NCI-H748 treated with DMSO at 0.1 percent for 48 hours (cell line): ENCODE measurements around the gene CMTM5.

Experiments
- DNase-seq: peaks from one replicate; lab custom pipeline; 2025; lab: John Stamatoyannopoulos, UW

CMTM5 gene

DNA sequence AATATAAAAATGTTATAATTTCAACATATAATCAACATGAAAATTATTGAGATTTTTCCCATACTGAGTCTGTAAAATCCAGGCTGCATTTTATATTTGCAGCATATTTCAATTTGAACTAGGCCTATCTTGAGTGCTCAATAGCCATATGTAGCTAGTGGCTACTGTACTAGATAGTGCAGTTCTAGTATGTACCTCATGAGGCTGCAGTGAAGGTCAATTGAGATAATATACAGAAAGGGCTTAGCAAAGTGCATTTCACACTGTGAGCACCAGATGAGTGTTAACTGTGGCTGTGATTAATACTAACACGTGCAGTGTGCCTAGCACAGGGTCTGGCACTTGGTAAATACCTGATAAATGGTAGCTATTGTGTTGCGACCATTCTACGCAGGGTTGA lies 18.8 kb upstream of the CMTM5 start:
- no peak for DNase-seq

DNA sequence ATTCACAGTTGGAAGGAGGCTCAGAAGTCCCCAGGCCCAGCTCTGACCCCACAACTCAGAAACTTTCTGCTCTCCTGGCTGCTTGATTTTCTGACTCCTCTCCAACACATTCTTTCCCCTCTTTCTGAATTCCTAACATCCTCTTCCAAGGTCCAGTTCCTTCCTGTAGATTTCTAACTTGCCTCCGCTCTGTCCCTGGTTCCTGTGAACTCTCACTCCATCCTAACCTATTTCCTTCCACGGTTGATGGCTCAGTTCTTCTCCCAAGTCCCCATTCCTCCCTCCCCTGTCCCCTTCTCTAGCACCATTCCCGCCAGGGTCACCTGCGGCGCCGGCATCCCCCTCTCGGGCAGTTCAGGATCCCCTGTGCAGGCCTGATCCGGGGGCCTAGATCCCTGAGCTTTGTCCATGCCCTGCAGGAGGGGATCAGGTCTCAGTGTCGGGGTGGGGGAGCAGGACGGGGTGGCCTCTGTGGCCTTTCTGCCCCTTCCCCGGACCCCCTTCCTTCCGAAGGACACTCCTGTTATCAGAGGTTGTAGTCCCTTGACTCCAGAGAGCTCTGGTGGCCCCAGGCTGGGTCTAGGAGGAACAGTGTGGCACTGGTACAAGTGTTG lies 18.2 kb upstream of the CMTM5 start:
- DNase-seq = no peak

GRCh38 chr14:23359167-23359626 lies 17.6 kb upstream of the CMTM5 start:
- no peak for DNase-seq

DNA sequence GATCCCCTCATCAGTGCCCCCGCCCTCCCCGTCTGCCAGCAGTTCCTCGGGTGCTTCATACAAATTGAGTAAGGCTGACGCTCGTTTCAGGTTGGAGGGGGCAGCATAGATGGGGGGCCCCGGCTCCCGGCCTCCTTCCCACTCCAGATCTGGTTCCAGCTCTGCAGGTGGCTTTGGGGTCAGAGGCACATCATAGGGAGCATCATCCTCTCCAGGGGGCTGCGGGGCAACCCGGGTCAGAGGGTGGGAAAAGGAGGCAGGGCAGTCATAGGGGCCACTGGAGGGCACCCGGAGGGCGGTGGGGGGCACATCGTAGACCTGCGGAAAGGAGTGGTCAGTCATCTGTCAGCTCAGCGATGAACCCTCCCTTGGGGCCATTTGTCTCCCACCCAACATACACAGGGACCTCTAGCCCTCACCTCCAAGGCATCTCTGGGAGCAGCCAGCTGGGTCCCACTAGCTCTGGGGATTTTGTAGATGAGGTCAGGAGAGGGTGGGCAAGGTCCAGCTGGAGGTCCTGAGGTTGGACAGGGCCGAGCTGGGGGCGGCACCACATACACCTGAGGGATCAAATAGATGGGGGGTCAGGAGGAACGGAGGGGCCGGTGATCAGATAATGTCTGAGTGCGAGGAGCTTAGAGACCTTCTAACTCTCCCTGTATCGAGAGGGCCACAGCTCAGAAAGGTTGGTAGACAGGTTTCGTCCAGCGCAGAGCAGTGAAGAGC lies 17.0 kb upstream of the CMTM5 start:
- no peak for DNase-seq

DNA sequence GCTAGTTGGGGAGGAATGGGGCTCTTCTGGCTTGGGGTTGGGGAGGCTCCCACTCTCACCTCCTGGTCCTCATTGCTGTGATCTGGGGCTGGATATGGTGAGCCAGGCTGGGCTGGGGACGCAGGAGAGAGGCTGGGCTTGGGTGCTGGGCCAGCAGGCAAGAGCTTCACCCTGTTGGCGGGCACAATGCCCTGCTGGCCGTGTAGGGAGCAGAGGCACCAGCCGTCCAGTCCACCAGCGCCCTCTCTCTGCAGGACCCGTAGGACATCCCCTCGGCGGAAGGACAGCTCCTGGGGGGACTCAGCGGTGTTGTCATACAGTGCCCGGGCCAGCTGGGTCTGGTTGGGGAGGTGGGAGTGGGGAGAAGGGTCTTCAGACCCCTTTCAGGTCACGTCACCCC lies 16.4 kb upstream of the CMTM5 start:
- no peak for DNase-seq

GRCh38 chr14:23361320-23361719 lies 15.5 kb upstream of the CMTM5 start:
- DNase-seq = no peak

DNA sequence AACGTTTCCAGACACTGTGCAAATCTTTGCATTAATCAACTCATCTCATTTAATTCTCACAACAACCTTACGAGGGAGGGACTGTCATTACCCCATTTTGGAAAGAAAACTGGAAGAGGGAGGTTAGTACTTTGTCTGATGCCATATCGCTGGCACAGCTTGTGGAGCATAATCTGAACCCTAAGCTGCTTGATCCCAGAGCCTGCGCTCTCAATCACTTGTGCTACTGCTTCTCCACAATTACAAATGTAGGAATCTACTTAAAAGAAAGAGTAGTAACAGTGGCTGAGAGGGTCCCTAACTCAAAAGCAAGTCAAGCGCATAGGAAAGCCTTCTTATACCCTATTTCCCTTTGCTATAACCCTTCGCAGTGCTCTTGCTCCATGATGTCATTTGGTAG lies 15.1 kb upstream of the CMTM5 start:
- DNase-seq = no peak

DNA sequence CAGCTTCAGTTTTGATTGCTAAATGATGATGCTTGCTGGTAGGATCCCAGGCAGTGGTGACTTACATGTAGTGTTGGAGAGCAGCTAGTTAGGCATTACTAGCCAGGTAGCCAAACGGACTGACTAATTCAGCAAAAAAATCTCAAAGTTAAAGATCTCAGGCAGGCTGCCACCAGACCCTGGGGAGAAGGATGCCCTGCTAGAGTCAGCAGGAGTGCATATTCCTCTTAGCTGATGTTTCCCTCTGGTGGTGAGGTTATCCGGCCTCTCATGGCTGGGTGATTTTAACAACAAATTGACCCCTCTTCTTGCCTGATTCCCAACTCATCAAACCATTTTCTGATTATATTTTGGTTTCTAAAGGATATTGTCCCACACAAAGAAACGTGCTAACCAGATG lies 14.6 kb upstream of the CMTM5 start:
- no peak for DNase-seq

- no peak for DNase-seq
Measured at GRCh38 chr14:23364164-23365035, 12.4 kb upstream of the CMTM5 start.

DNA sequence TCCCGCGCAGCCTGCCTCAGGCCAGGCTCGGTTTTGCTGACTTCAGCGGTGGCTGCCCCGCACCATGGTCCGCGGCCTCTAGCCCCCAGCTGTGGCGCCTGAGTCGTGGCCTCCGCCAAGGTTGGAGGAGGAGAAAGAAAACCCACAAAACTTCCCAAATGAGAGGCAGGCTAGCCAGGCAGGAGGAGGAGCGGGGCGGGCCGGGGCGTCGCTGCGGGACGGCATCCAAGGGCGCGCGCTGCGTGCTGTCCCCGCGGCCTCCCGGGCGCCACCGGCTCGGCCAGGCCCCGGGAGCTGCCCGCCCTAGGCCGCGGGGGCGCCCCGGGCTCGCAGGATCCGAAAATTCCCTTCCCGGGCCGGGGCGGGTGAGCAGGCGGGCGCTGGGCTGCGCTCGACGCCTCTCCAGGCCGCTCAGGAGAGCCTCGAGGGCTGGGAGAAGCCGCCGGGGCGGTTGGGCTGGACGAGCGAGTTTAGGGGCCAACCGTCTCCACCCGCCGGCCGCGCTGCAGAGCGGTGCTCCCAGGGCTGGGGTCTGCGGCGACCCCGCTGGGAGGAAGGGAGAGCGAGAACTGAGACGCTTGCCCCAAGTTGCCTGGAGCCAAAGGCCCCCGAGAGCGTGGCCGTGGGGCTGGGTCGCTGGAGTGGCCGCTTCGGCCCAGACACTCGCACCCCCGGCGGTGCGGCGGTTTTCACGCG lies 11.7 kb upstream of the CMTM5 start, which contains the start of gene EFS:
EFS (minus strand) TSS at position 137 of the 696 bp plus-strand sequence. CDS start 147 bp downstream, outside the sequence.
- no peak for DNase-seq

DNA sequence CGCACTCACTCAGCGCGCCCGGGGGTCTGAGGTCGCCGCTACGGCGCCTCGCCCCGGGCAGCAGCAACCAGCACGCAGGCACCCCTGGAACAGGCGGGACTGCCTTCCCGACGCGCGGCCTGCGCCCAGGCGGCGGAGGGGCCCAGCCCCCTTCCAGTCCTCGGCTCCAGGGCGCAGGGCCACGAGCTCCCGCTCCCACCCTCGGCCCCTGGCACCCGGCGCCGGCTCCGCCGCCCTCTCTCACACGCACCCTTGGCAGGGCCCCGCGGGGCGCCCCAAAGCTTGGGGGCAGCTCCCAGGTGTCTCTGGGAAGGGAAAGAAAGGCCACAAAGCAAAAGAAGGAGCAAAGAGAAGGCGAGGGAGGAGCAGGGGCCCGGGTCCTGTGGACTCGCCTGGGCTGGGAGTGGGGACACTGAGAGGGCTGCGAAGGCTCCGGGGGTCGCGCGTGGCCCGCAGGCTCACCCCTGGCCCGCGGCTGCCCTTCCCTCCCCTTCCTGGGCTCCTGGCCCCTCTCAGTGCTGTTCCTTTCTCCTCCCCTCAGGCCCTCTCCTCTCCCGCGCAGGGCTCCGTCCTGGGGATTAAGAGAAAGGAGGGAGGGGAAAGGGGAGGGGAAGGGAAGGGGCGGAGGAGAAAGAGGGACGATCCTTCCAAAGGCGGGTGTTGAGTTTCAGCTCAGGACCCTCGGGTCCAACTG lies 11.0 kb upstream of the CMTM5 start:
- DNase-seq = no peak

DNA sequence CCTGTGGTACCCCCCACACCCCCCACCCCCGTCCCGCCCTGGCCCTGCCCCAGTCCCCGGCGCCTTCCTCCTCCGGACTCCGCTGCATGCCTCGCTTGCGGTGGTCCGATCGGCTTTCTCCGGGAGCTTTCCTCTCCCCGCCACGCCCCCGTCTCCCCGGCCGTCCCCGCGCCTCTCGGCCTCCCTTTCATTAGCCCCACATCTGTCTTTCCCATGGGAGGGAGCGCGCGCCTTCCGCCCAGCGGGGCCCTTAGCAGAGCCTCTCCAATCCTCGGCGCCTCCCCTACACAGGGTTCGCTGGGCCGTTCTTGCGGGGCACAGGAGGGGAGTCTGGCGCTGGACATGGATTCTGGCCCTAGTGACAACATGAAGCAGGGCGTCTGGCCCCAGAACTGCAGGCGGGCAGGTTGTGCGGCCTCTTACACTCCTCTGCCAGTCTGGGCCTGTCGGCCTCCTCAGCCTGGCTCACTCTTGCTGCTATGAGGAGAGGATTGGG lies 10.4 kb upstream of the CMTM5 start:
- no peak for DNase-seq

- no peak for DNase-seq
Measured at GRCh38 chr14:23370221-23370620, 6.6 kb upstream of the CMTM5 start.

GRCh38 chr14:23371865-23372264 lies 5.0 kb upstream of the CMTM5 start:
- DNase-seq = no peak

GRCh38 chr14:23372509-23372908 lies 4.3 kb upstream of the CMTM5 start, which contains the start of gene IL25:
Gene IL25 (plus strand): TSS chr14:23372809.
- no peak for DNase-seq

- no peak for DNase-seq
Measured at GRCh38 chr14:23373041-23373440, 3.8 kb upstream of the CMTM5 start.

DNA sequence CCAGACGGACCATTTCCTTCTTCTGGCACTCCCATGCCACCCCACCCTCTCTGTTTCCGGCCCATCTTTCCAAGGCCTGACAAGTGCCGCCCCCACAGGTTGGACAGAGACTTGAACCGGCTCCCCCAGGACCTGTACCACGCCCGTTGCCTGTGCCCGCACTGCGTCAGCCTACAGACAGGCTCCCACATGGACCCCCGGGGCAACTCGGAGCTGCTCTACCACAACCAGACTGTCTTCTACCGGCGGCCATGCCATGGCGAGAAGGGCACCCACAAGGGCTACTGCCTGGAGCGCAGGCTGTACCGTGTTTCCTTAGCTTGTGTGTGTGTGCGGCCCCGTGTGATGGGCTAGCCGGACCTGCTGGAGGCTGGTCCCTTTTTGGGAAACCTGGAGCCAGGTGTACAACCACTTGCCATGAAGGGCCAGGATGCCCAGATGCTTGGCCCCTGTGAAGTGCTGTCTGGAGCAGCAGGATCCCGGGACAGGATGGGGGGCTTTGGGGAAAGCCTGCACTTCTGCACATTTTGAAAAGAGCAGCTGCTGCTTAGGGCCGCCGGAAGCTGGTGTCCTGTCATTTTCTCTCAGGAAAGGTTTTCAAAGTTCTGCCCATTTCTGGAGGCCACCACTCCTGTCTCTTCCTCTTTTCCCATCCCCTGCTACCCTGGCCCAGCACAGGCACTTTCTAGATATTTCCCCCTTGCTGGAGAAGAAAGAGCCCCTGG lies 1.2 kb upstream of the CMTM5 start:
- no peak for DNase-seq

DNA sequence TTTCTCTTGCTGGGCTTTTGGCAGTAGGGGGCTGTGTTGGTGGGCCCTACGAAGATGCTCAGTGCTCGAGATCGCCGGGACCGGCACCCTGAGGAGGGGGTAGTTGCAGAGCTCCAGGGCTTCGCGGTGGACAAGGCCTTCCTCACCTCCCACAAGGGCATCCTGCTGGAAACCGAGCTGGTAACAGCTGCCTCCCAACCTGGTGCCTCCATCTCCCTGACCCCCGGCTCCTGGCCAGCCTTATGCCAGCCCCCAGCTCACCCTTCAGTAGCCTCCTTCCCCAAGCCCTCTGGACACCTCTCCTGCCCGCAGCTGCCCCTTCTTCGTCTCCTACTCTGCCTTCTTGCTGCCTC lies 328 bp downstream of the CMTM5 start:
- no peak for DNase-seq

GRCh38 chr14:23377573-23378563 lies 1.0 kb downstream of the CMTM5 start:
- DNase-seq = no peak
